ENCODE measurements around the gene PLEKHG4B. TPM values are rescaled to one million over a fixed set of nuclear protein-coding genes. Genes with fewer than 3 reads are reported as not detected.

The PLEKHG4B gene
- total and polyA plus RNA-seq, 4 experiments from 2014 or later: not detected

GRCh38 chr5:77170-77501 lies 14.8 kb upstream of the PLEKHG4B start:
- POLR2A ChIA-PET (ENCODE audit: partially characterized antibody): no interaction called here
- Histone ChIP-seq H3K27me3 (ENCODE audit: insufficient read depth, low read length) (no peaks in the 10 kb centered on the region), H3K4me1 (ENCODE audit: insufficient read depth, low read length) (no peaks in the 10 kb centered on the region), H3K36me3 (ENCODE audit: insufficient read depth, low read length) (no peaks in the 10 kb centered on the region), H3K9me3 (ENCODE audit: control insufficient read depth in 1 of 2, low read length in 2 of 2) (no peaks in the 10 kb centered on the region), H3K27ac (ENCODE audit: low read depth, low read length) (no peak overlapping the region), H3K4me3 (ENCODE audit: low read length in 2 of 2) (no peak overlapping the region)
- Mint-ChIP-seq H3K27ac (no peak overlapping the region), H3K9me3 (peaks cover 0 to 2% (median 0%) of the 10 kb centered on the region in 8 donors), H3K27me3 (peaks cover 7 to 18% of the 10 kb centered on the region in 2 donors), H3K36me3 (no peaks in the 10 kb centered on the region), H3K4me3 (no peak overlapping the region), H3K4me1 (no peaks in the 10 kb centered on the region)
- no peak for DNase-seq
- intact Hi-C loops (cut with micrococcal nuclease): no loop called here
- CTCF ChIA-PET (ENCODE audit: partially characterized antibody): no interaction called here

- H3K36me3 Mint-ChIP-seq: no peaks in the 10 kb centered on the region
- H3K9me3 Mint-ChIP-seq: peaks cover 0 to 2% (median 0%) of the 10 kb centered on the region in 8 donors
- intact Hi-C loops (cut with micrococcal nuclease): no loop called here
- no peak overlapping the region for H3K27ac ChIP-seq (ENCODE audit: low read depth, low read length)
- no peaks in the 10 kb centered on the region for H3K27me3 ChIP-seq (ENCODE audit: insufficient read depth, low read length)
- H3K4me1 ChIP-seq (ENCODE audit: insufficient read depth, low read length): no peaks in the 10 kb centered on the region
- no peak overlapping the region for H3K27ac Mint-ChIP-seq
- no peaks in the 10 kb centered on the region for H3K36me3 ChIP-seq (ENCODE audit: insufficient read depth, low read length)
- no peak overlapping the region for H3K4me3 ChIP-seq (ENCODE audit: low read length in 2 of 2)
- ChIA-PET CTCF (ENCODE audit: partially characterized antibody) (no interaction called here), POLR2A (ENCODE audit: partially characterized antibody) (no interaction called here)
- H3K9me3 ChIP-seq (ENCODE audit: control insufficient read depth in 1 of 2, low read length in 2 of 2): no peaks in the 10 kb centered on the region
- H3K27me3 Mint-ChIP-seq: peaks cover 9 to 18% of the 10 kb centered on the region in 2 donors
- DNase-seq: no peak
- H3K4me3 Mint-ChIP-seq: no peak overlapping the region
- no peaks in the 10 kb centered on the region for H3K4me1 Mint-ChIP-seq
These were observed 14.4 kb upstream of the PLEKHG4B start for GRCh38 chr5:77546-77945.

- no peak overlapping the region for H3K27ac Mint-ChIP-seq
- intact Hi-C loops (cut with micrococcal nuclease): no loop called here
- H3K27me3 ChIP-seq (ENCODE audit: insufficient read depth, low read length): no peaks in the 10 kb centered on the region
- no peak overlapping the region for H3K4me3 Mint-ChIP-seq
- H3K36me3 ChIP-seq (ENCODE audit: insufficient read depth, low read length): no peaks in the 10 kb centered on the region
- peaks cover 0 to 1% (median 0%) of the 10 kb centered on the region in 4 donors for H3K4me1 Mint-ChIP-seq
- H3K27ac ChIP-seq (ENCODE audit: low read depth, low read length): no peak overlapping the region
- H3K27me3 Mint-ChIP-seq: peaks cover 11 to 23% of the 10 kb centered on the region in 2 donors
- CTCF ChIA-PET (ENCODE audit: partially characterized antibody): no interaction called here
- peaks cover 0 to 1% of the 10 kb centered on the region in 2 donors for H3K36me3 Mint-ChIP-seq
- no peak overlapping the region for H3K4me3 ChIP-seq (ENCODE audit: low read length in 2 of 2)
- POLR2A ChIA-PET (ENCODE audit: partially characterized antibody): no interaction called here
- DNase-seq: peak in 1 of 5 donors; percentile 6
- no peaks in the 10 kb centered on the region for H3K4me1 ChIP-seq (ENCODE audit: insufficient read depth, low read length)
- H3K9me3 ChIP-seq (ENCODE audit: control insufficient read depth in 1 of 2, low read length in 2 of 2): no peaks in the 10 kb centered on the region
- H3K9me3 Mint-ChIP-seq: peaks cover 0 to 4% (median 0%) of the 10 kb centered on the region in 8 donors
These were observed 13.8 kb upstream of the PLEKHG4B start for GRCh38 chr5:77957-78804.

GRCh38 chr5:78805-79149 lies 13.2 kb upstream of the PLEKHG4B start:
- CTCF ChIA-PET (ENCODE audit: partially characterized antibody): no interaction called here
- no peak overlapping the region for H3K27ac Mint-ChIP-seq
- POLR2A ChIA-PET (ENCODE audit: partially characterized antibody): no interaction called here
- no peak for DNase-seq
- H3K4me3 ChIP-seq (ENCODE audit: low read length in 2 of 2): no peak overlapping the region
- no peaks in the 10 kb centered on the region for H3K36me3 ChIP-seq (ENCODE audit: insufficient read depth, low read length)
- H3K27ac ChIP-seq (ENCODE audit: low read depth, low read length): no peak overlapping the region
- peaks cover 11 to 21% of the 10 kb centered on the region in 2 donors for H3K27me3 Mint-ChIP-seq
- intact Hi-C loops (cut with micrococcal nuclease): no loop called here
- peaks cover 0 to 4% (median 0%) of the 10 kb centered on the region in 8 donors for H3K9me3 Mint-ChIP-seq
- H3K4me1 ChIP-seq (ENCODE audit: insufficient read depth, low read length): no peaks in the 10 kb centered on the region
- no peaks in the 10 kb centered on the region for H3K9me3 ChIP-seq (ENCODE audit: control insufficient read depth in 1 of 2, low read length in 2 of 2)
- peaks cover 0 to 1% (median 0%) of the 10 kb centered on the region in 4 donors for H3K4me1 Mint-ChIP-seq
- no peaks in the 10 kb centered on the region for H3K27me3 ChIP-seq (ENCODE audit: insufficient read depth, low read length)
- no peak overlapping the region for H3K4me3 Mint-ChIP-seq
- peaks cover 0 to 1% of the 10 kb centered on the region in 2 donors for H3K36me3 Mint-ChIP-seq

GRCh38 chr5:79263-79662 lies 12.7 kb upstream of the PLEKHG4B start:
- Mint-ChIP-seq H3K36me3 (peaks cover 0 to 1% of the 10 kb centered on the region in 2 donors), H3K4me3 (no peak overlapping the region), H3K27me3 (peaks cover 11 to 18% of the 10 kb centered on the region in 2 donors), H3K9me3 (peaks cover 0 to 4% (median 0%) of the 10 kb centered on the region in 8 donors), H3K27ac (peak overlapping the region in 1 of 7 donors; percentile 25), H3K4me1 (peaks cover 0 to 1% (median 0%) of the 10 kb centered on the region in 4 donors)
- no peak for DNase-seq
- no peaks in the 10 kb centered on the region for H3K9me3 ChIP-seq (ENCODE audit: control insufficient read depth in 1 of 2, low read length in 2 of 2)
- no peaks in the 10 kb centered on the region for H3K4me1 ChIP-seq (ENCODE audit: insufficient read depth, low read length)
- no peak overlapping the region for H3K27ac ChIP-seq (ENCODE audit: low read depth, low read length)
- ChIA-PET CTCF (ENCODE audit: partially characterized antibody) (no interaction called here), POLR2A (ENCODE audit: partially characterized antibody) (no interaction called here)
- H3K36me3 ChIP-seq (ENCODE audit: insufficient read depth, low read length): no peaks in the 10 kb centered on the region
- intact Hi-C loops (cut with micrococcal nuclease): no loop called here
- H3K27me3 ChIP-seq (ENCODE audit: insufficient read depth, low read length): no peaks in the 10 kb centered on the region
- H3K4me3 ChIP-seq (ENCODE audit: low read length in 2 of 2): no peak overlapping the region

- Mint-ChIP-seq H3K27ac (no peak overlapping the region), H3K36me3 (peaks cover 0 to 1% of the 10 kb centered on the region in 2 donors), H3K4me1 (peaks cover 0 to 1% (median 0%) of the 10 kb centered on the region in 4 donors), H3K4me3 (no peak overlapping the region), H3K9me3 (peaks cover 0 to 4% (median 0%) of the 10 kb centered on the region in 8 donors), H3K27me3 (peaks cover 9 to 13% of the 10 kb centered on the region in 2 donors)
- H3K4me3 ChIP-seq (ENCODE audit: low read length in 2 of 2): no peak overlapping the region
- H3K27ac ChIP-seq (ENCODE audit: low read depth, low read length): no peak overlapping the region
- H3K36me3 ChIP-seq (ENCODE audit: insufficient read depth, low read length): no peaks in the 10 kb centered on the region
- intact Hi-C loops (cut with micrococcal nuclease): no loop called here
- CTCF ChIA-PET (ENCODE audit: partially characterized antibody): no interaction called here
- no peaks in the 10 kb centered on the region for H3K4me1 ChIP-seq (ENCODE audit: insufficient read depth, low read length)
- DNase-seq: no peak
- H3K9me3 ChIP-seq (ENCODE audit: control insufficient read depth in 1 of 2, low read length in 2 of 2): no peaks in the 10 kb centered on the region
- no peaks in the 10 kb centered on the region for H3K27me3 ChIP-seq (ENCODE audit: insufficient read depth, low read length)
- POLR2A ChIA-PET (ENCODE audit: partially characterized antibody): no interaction called here
These were observed 12.1 kb upstream of the PLEKHG4B start for GRCh38 chr5:79821-80220.

- Mint-ChIP-seq H3K27me3 (peaks cover 7 to 10% of the 10 kb centered on the region in 2 donors), H3K4me1 (peaks cover 0 to 1% (median 0%) of the 10 kb centered on the region in 4 donors), H3K36me3 (peaks cover 0 to 1% of the 10 kb centered on the region in 2 donors), H3K9me3 (peaks cover 0 to 4% (median 0%) of the 10 kb centered on the region in 8 donors), H3K4me3 (no peak overlapping the region), H3K27ac (no peak overlapping the region)
- H3K36me3 ChIP-seq (ENCODE audit: insufficient read depth, low read length): no peaks in the 10 kb centered on the region
- no peaks in the 10 kb centered on the region for H3K27me3 ChIP-seq (ENCODE audit: insufficient read depth, low read length)
- H3K27ac ChIP-seq (ENCODE audit: low read depth, low read length): no peak overlapping the region
- H3K9me3 ChIP-seq (ENCODE audit: control insufficient read depth in 1 of 2, low read length in 2 of 2): no peaks in the 10 kb centered on the region
- intact Hi-C loops (cut with micrococcal nuclease): no loop called here
- ChIA-PET CTCF (ENCODE audit: partially characterized antibody) (no interaction called here), POLR2A (ENCODE audit: partially characterized antibody) (no interaction called here)
- H3K4me1 ChIP-seq (ENCODE audit: insufficient read depth, low read length): no peaks in the 10 kb centered on the region
- no peak for DNase-seq
- no peak overlapping the region for H3K4me3 ChIP-seq (ENCODE audit: low read length in 2 of 2)
These were observed 10.5 kb upstream of the PLEKHG4B start for GRCh38 chr5:81391-82021.

All from CD4-positive, alpha-beta memory T cell (primary cell).